NB4 (cell line): ENCODE data around the gene OTOS.
A peak's percentile ranks its signal among the peaks of the same experiment; 100 is the strongest.

Experiments used
- DNase-seq: peaks from one replicate; pipeline ENCODE4 v3.0.0; 2010; ENCODE audit warnings: low read depth
- H3K4me3 ChIP-seq: one replicate; pipeline ENCODE4 v1.5.1; 2011; ENCODE audit warnings: mild to moderate bottlenecking, low read depth, low read length, moderate library complexity
- MYC ChIP-seq: IDR thresholded peaks from 2 replicates; pipeline ENCODE4 v1.6.1; 2011; ENCODE audit warnings: low read depth, low read length
- POLR2A ChIP-seq: IDR thresholded peaks from 2 replicates; pipeline ENCODE4 v1.6.1; 2011; ENCODE audit warnings: mild to moderate bottlenecking; ENCODE audit not compliant: insufficient read length; ENCODE audit errors: extremely low read depth
- TF ChIP-seq, protein P1 (sequence below): IDR thresholded peaks from 2 replicates; pipeline ENCODE4 v1.6.1; 2011; ENCODE audit warnings: low read depth, low read length
- TF ChIP-seq, protein P2 (sequence below): IDR thresholded peaks from one replicate; pipeline ENCODE4 v1.5.1; 2012; ENCODE audit warnings: low read depth, low read length

Gene OTOS

DNA sequence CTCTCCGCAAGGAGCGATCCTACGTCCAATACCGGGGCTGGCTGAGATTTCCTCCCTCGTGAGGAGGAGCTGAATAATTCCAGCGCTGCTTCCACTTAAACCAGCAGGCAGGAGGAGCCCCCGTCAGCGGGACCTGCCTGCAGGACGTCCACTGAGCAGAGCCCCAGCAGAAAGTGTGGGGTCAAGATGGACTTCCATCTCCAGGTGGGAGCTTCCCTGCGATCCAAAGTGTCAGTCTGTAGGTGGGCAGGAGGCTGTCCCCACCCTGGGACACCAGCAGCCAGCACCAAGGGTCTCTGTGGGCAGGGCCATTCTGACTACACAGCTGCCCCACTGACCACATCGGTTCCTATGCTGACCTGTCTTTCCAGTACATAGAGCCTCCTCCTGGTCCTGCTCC is 462 bp upstream of the OTOS start:
- H3K4me3 ChIP-seq, result no peak overlapping the region
- TF ChIP-seq POLR2A, result no peak
- TF ChIP-seq, protein P1, sequence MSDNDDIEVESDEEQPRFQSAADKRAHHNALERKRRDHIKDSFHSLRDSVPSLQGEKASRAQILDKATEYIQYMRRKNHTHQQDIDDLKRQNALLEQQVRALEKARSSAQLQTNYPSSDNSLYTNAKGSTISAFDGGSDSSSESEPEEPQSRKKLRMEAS, result no peak
- no peak for TF ChIP-seq MYC
- TF ChIP-seq, protein P2, sequence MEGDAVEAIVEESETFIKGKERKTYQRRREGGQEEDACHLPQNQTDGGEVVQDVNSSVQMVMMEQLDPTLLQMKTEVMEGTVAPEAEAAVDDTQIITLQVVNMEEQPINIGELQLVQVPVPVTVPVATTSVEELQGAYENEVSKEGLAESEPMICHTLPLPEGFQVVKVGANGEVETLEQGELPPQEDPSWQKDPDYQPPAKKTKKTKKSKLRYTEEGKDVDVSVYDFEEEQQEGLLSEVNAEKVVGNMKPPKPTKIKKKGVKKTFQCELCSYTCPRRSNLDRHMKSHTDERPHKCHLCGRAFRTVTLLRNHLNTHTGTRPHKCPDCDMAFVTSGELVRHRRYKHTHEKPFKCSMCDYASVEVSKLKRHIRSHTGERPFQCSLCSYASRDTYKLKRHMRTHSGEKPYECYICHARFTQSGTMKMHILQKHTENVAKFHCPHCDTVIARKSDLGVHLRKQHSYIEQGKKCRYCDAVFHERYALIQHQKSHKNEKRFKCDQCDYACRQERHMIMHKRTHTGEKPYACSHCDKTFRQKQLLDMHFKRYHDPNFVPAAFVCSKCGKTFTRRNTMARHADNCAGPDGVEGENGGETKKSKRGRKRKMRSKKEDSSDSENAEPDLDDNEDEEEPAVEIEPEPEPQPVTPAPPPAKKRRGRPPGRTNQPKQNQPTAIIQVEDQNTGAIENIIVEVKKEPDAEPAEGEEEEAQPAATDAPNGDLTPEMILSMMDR, result no peak
- DNase-seq, result no peak

DNA sequence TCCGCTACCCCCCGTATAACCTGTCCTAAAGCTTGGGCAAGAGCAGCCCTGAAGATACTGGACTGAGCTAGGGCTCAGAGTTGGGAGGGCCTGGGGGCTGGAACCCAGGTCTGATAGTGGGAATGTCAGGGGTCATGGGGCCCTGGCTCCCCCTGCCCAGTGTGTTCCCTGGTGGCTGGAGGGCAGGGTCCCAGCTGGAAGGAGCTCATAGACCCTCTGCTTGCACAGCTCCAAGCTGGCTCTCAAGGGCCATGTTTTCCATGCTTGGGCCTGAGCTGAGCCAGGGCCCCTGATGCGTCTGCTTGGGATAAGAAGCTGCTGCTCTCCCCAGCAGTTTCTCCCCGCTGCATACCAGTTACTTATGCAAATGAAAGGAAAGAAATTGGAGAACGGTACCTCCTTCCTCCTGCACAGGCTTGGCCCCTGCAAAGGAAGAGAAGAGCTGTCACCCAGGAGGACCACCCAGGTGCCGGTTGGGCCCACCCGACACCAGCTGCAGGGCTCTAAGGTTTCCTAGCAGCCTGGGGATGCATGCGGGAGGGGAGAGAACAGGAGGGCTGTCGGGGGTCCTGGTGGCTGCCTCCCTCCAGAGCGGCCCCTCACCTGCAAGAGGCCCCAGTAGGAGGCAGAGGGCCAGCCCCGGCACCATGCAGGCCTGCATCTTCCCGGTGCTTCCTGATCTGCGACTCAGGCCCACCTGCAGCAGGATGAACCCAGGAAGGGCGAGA is 628 bp downstream of the OTOS start:
- H3K4me3 ChIP-seq, result no peak overlapping the region
- TF ChIP-seq MYC (no peak), POLR2A (no peak)
- TF ChIP-seq, protein P1, result no peak
- TF ChIP-seq, protein P2, result no peak
- DNase-seq, result no peak

DNA sequence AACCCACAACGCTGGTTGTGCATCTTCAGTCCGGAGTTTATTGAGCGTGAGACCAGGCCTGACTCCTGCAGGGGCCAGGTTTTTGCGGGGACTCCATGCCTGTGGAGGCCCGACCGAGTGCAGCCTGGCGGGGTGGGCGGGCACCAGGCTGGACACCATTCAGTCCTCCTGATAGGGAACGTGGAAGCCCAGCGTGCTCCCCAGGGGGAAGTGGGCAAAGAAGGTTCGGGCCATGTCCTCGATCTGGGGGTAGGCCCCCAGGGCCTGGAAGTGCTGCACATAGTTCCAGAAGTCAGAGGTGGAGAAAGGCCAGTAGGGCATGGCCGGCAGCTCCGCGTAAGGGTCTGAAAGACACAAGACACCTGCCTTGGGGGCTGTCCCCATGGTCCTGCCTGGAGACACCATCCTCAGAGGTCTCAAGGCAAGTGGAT is 1.4 kb downstream of the OTOS start:
- H3K4me3 ChIP-seq, result no peak overlapping the region
- TF ChIP-seq, protein P2, result no peak
- TF ChIP-seq, protein P1, result no peak
- TF ChIP-seq POLR2A, result no peak
- TF ChIP-seq MYC, result no peak
- no peak for DNase-seq

DNA sequence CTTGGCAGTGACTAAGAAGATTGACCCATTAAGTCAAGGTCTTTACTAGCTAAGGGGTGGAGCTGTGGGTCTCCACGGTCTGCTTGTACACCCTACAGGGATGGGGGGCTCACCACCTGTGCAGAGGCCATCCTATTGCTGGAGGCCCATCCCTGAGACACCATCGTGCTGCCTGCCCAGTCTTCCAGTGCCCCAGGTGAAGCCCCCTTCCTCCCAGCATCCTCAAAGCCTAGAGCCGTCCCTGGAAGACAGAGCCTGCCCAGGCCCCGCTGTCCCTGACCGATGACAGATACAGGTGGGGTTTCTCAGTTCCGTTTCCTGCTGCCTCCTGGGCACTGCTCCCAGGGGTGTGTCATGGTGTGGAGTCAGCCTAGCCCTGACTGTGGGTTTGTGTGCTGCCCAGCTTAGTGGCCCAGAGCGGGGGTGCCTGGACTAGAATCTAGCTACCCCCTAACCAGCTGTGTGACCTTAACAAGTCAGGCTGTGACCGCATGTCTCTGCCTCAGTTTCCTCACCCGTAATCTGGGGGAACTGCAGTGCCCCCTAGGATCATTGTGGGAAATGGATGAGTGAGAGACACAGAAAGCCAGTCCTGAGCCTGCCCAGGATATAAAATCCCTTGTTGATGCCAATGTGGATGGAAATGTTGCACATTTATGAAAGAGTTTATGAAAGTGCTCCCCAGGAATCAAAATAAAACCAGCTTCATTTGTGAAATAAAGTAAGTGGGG is 2.0 kb downstream of the OTOS start:
- DNase-seq, result no peak
- TF ChIP-seq, protein P1, result no peak
- TF ChIP-seq MYC (no peak), POLR2A (no peak)
- TF ChIP-seq, protein P2, result peak; percentile 5
- H3K4me3 ChIP-seq, result no peak overlapping the region

DNA sequence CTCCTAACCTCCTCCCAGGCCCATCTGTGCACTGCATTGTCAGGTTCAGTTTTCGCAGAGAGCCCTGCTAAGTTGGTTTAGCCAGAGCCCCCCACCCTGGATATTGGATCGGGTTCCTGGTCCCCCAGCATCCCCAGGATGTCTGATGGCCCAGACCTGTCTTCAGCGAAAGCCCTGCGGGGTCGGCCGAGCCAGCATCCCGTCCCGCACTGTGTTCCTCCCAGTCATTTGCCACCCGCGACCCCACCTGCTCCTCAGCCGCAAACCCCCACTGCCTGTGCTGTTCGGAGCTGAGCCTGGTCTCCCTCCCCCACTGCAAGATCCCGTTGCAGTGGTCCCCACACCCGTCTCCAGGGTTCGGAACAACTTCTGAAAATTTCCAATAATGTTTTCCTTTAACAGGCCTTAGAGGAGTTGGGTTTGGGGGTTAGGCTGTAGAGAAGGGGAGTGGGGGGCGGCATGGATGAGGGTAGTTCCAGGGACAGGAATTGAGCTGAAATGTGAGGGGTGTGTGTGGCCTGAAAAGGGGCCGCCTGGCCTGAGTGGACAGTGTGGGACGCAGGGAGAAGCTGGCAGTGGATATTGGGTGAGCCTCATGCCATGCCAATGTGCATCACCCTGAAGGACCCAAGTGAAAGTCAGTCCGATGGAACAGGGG is 2.7 kb downstream of the OTOS start:
- no peak overlapping the region for H3K4me3 ChIP-seq
- DNase-seq, result no peak
- TF ChIP-seq POLR2A (no peak), MYC (no peak)
- TF ChIP-seq, protein P1, result no peak
- TF ChIP-seq, protein P2, result no peak
